ENCODE results near the gene GPATCH8.

DNA sequence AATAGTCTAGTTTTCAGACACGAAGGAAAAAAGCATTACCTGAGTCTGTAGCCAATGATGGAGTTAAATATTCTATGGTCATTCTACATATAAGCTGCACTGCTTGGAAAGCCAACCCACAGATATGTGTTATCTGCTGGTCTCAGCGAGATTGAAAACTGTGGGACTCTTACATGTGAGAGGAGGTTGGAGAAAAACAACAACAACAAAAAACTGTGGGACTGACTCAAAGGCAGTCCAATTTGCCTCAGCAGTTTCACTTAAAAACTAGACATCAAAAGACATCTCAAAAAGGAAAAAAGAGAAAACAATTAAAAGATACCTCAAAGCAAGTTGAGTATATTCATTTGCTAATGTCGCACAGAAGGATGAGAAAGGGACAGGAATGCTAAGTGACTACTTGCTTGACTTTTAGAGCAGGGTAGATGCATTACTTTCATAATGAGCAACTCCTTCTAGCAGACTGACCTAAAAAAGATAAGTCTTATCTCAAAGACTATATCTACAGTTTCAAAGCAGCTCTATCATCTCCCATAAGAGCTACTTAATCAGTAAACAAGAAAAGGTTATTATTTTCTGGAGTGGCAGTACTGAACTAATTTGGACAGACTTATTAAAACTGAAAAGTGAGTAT, 78.3 kb downstream of the GPATCH8 start:
- TF ChIP-seq POLR2A (IDR thresholded peaks at IDR 0.05) = no peak
- TF ChIP-seq, protein P1, sequence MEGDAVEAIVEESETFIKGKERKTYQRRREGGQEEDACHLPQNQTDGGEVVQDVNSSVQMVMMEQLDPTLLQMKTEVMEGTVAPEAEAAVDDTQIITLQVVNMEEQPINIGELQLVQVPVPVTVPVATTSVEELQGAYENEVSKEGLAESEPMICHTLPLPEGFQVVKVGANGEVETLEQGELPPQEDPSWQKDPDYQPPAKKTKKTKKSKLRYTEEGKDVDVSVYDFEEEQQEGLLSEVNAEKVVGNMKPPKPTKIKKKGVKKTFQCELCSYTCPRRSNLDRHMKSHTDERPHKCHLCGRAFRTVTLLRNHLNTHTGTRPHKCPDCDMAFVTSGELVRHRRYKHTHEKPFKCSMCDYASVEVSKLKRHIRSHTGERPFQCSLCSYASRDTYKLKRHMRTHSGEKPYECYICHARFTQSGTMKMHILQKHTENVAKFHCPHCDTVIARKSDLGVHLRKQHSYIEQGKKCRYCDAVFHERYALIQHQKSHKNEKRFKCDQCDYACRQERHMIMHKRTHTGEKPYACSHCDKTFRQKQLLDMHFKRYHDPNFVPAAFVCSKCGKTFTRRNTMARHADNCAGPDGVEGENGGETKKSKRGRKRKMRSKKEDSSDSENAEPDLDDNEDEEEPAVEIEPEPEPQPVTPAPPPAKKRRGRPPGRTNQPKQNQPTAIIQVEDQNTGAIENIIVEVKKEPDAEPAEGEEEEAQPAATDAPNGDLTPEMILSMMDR (IDR thresholded peaks at IDR 0.05) = no peak
